Activated CD4-positive, alpha-beta memory T cell treated with anti-CD3 and anti-CD28 coated beads for 36 hours (primary cell): ENCODE measurements around the gene TBPL1. TPM values are rescaled to one million over a fixed set of nuclear protein-coding genes. Genes with fewer than 3 reads are reported as not detected.
A peak's percentile ranks its signal among the peaks of the same experiment; 100 is the strongest.

Experiments
- CTCF ChIA-PET: fragments of 350-600 bp; sonication (Branson Sonifier 250); formaldehyde crosslinking; loops from one replicate; lab custom pipeline; 2021; ENCODE audit warnings: antibody characterized with exemption, inconsistent platforms; lab: Charles Lee
- POLR2A ChIA-PET: fragments of 350-600 bp; sonication (Branson Sonifier 250); formaldehyde crosslinking; loops from one replicate; lab custom pipeline; 2021; ENCODE audit warnings: antibody characterized with exemption; lab: Charles Lee
- DNase-seq: peaks from one replicate; pipeline ENCODE4 v3.0.0-alpha.2; 2020
- H3K27ac Mint-ChIP-seq: one replicate; pipeline ENCODE4 v1.8.0; 2021; ENCODE audit warnings: mixed read lengths
- H3K27me3 Mint-ChIP-seq: one replicate; pipeline ENCODE4 v1.8.0; 2021; ENCODE audit warnings: mixed read lengths
- H3K36me3 Mint-ChIP-seq: one replicate; pipeline ENCODE4 v1.8.0; 2021; ENCODE audit warnings: mixed read lengths
- H3K4me1 Mint-ChIP-seq: one replicate; pipeline ENCODE4 v1.8.0; 2021; ENCODE audit warnings: low read depth, mixed read lengths
- H3K4me3 Mint-ChIP-seq: one replicate; pipeline ENCODE4 v1.8.0; 2021; ENCODE audit warnings: mild to moderate bottlenecking, mixed read lengths
- H3K9me3 Mint-ChIP-seq: one replicate; pipeline ENCODE4 v1.8.0; 2021; ENCODE audit warnings: mixed read lengths
- intact Hi-C: fragments of 100-400 bp; cut with micrococcal nuclease; formaldehyde crosslinking; loops from one replicate; pipeline ENCODE4 v1.15.1; 2023
- total RNA-seq, 2 experiments: library from RNA; stranded (reverse); gene quantifications; one replicate each; pipeline ENCODE4 v1.2.3, GENCODE V29; 2021

The TBPL1 gene
- total RNA-seq, 2 experiments from 2014 or later = 31.3 to 35.7 TPM

DNA sequence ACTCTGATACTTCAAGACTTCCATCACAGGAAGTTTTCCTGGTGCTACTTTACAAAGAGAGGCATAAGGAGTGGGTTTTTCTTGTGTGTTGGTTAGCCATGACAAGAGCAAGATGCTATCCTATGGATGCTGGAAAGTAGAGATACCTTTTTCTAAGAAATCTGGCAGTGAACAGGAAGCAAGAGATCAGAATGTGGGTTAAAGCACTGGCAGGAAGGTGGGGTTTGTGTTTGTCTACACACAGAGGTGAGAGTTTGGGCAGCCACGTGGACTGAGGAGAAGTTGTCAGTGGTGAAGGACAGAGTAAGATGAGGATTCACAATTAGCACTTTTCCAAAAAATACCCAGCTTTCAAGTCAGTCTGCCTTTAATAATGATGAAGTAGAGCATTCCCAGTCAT, 81.5 kb downstream of the TBPL1 start:
- Mint-ChIP-seq H3K27ac (no peak overlapping the region), H3K9me3 (no peaks in the 10 kb centered on the region), H3K4me1 (peaks cover 10% of the 10 kb centered on the region), H3K27me3 (no peaks in the 10 kb centered on the region), H3K36me3 (no peaks in the 10 kb centered on the region), H3K4me3 (no peak overlapping the region)
- POLR2A ChIA-PET = no interaction called here
- CTCF ChIA-PET = interaction anchor here (1.1 kb wide), 1 partner anchor 29 kb away, joined by 4 read pairs; no protein-coding TSS in a partner anchor
- no peak for DNase-seq
- intact Hi-C loops = no loop called here

DNA sequence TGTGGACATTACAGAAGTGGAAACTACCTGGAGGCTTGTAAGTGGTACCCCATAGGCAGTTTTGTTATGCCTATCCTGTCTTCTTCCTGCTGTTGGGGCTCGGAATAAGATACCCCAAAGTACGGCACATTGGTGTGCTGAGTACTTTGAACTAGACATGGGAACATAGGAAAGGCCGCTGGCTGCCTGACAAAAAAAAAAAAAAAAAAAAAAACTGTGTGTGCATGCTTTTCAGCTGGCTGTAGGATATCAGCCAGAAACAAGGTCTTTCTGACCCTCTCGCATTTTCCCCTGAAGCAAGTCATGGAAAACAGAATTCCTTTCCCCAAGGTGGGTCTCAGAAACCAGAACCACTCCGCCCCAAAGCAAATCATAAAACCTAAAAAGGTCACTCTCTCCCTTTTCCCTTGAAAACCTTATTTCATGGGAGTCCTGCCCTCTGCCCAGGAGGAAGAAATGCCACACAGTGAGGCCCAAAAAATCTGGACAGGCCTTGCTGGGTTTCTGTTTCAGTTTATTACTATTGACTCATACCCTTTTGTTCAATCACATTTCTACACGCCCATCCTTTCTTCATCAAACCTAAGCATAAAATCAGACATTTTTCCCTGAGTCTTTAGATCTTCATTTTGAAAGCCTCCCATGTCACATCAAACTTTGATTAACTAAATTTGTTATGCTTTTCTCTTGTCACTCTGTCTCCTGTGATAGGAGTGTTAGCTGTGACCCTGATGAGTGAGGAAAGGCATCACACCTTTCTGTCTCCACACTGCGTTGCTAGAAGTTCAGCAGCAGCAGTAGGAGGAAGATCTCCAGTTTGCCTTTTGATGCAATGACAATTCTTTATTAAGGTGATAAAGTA, 82.2 kb downstream of the TBPL1 start:
- no peak for DNase-seq
- Mint-ChIP-seq H3K4me1 (peaks cover 10% of the 10 kb centered on the region), H3K4me3 (no peak overlapping the region), H3K9me3 (no peaks in the 10 kb centered on the region), H3K36me3 (no peaks in the 10 kb centered on the region), H3K27me3 (no peaks in the 10 kb centered on the region), H3K27ac (no peak overlapping the region)
- ChIA-PET CTCF (interaction anchor here (0.9 to 1.6 kb wide), 2 partner anchors 28 to 111 kb away, joined by 4 to 6 read pairs; no protein-coding TSS in a partner anchor), POLR2A (no interaction called here)
- intact Hi-C loops = no loop called here

DNA sequence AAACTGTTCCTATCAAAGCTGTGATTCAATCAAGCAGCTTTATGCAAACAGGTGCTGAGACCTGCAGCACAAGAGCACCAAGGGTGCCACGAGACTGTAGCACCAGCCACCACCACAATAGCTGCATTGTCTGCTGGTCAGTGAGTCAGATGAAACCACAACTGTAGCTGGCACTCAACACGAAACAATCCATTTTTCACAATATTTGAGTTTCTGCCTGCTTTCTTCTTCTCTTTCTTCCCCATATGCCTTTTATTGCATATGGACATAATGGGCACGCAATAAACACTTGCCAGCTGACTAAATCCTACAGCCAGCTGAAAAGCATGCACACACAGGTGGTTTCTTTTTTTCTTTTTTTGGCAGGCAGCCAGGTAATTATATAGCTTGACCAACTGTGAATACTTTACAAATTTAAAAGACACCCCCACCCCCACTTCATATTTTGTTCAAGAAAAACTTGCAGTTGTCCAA, 82.8 kb downstream of the TBPL1 start:
- Mint-ChIP-seq H3K27ac (no peak overlapping the region), H3K4me3 (no peak overlapping the region), H3K4me1 (peaks cover 10% of the 10 kb centered on the region), H3K27me3 (no peaks in the 10 kb centered on the region), H3K9me3 (no peaks in the 10 kb centered on the region), H3K36me3 (no peaks in the 10 kb centered on the region)
- intact Hi-C loops = no loop called here
- CTCF ChIA-PET = interaction anchor here (0.9 to 1.6 kb wide), 2 partner anchors 28 to 112 kb away, joined by 4 to 6 read pairs; no protein-coding TSS in a partner anchor
- POLR2A ChIA-PET = no interaction called here
- peak; percentile 16 for DNase-seq

DNA sequence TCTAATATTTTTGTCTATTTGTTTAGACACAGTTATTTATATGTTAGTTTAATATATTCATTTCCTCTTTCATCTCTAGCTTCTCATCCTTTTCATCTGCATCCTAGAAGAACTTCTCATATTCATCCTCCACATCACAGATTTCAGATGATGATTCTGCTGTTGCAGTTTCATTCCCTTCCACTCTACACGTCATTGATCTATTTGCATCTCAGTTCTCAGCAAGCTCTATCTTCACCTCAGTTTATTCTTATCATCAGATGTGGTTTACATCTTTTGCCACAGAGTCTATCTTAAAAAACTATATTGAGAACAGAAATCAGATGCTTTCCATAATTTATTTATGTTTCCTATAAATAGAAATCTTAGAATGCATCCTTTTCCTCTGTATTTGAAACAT, 86.1 kb downstream of the TBPL1 start:
- Mint-ChIP-seq H3K4me1 (peaks cover 10% of the 10 kb centered on the region), H3K27ac (no peak overlapping the region), H3K9me3 (peaks cover 6% of the 10 kb centered on the region), H3K27me3 (peaks cover 3% of the 10 kb centered on the region), H3K4me3 (no peak overlapping the region), H3K36me3 (peaks cover 1% of the 10 kb centered on the region)
- DNase-seq = no peak
- intact Hi-C loops = no loop called here
- ChIA-PET POLR2A (no interaction called here), CTCF (interaction anchor here (0.6 kb wide), 2 partner anchors 25 to 501 kb away, joined by 4 read pairs; no protein-coding TSS in a partner anchor)

Other genes with a start within 250 kb of the TBPL1 start
- not detected for gene TCF21, start 64.1 kb upstream of the TBPL1 start, total RNA-seq
- under 1 TPM; 0.12 to 0.21 TPM for gene SLC2A12, start 99.4 kb downstream of the TBPL1 start, total RNA-seq